IMR-90 (cell line): Measurements from ENCODE around the gene PAPPA. TPM values are rescaled to one million over a fixed set of nuclear protein-coding genes. Genes with fewer than 3 reads are reported as not detected.

Source experiments
- ATAC-seq: fragments of 200-7000 bp; cut with Tn5 transposase; 2 replicates; pipeline ENCODE4 v1.9.1; 2020; ENCODE audit warnings: low read depth, mild to moderate bottlenecking, moderate library complexity
- BruUV-seq: library from RNA; stranded (reverse); fragments of 400-500 nt; replicated peaks from 2 replicates; lab custom pipeline; 2021; lab: Mats Ljungman, UMichigan
- CTCF ChIA-PET: fragments of 300-600 bp; formaldehyde crosslinking; extraction: SDS; loops from one replicate; lab custom pipeline; 2021; ENCODE audit warnings: antibody characterized with exemption; lab: Yijun Ruan, JAX
- POLR2A ChIA-PET: fragments of 300-600 bp; sonication (Branson Sonifier 250); formaldehyde crosslinking; loops from one replicate; lab custom pipeline; 2022; ENCODE audit warnings: antibody characterized with exemption; ENCODE audit not compliant: unreplicated experiment; lab: Charles Lee
- DNase-seq: peaks from one replicate; pipeline ENCODE4 v3.0.0; 2013
- H2AFZ ChIP-seq: replicated peaks from 2 replicates; pipeline ENCODE3; 2013; ENCODE audit warnings: low read length, mild to moderate bottlenecking; ENCODE audit not compliant: poor library complexity
- H2AK5ac ChIP-seq: 2 replicates; pipeline ENCODE4 v1.6.1; 2013; ENCODE audit warnings: low read depth, low read length, inconsistent platforms
- H2AK9ac ChIP-seq: replicated peaks from 2 replicates; pipeline ENCODE3; 2013; ENCODE audit warnings: mild to moderate bottlenecking, low read depth, low read length, moderate library complexity; ENCODE audit not compliant: poor library complexity
- H2BK120ac ChIP-seq: 2 replicates; pipeline ENCODE4 v1.6.1; 2013; ENCODE audit warnings: low read depth, low read length, inconsistent platforms
- H2BK15ac ChIP-seq: 3 replicates; pipeline ENCODE4 v1.6.1; 2013; ENCODE audit warnings: low read depth, low read length, inconsistent platforms
- H2BK20ac ChIP-seq: 2 replicates; pipeline ENCODE4 v1.6.1; 2013; ENCODE audit warnings: low read depth, mild to moderate bottlenecking, inconsistent platforms, low read length, moderate library complexity
- H2BK5ac ChIP-seq: 2 replicates; pipeline ENCODE4 v1.6.1; 2013; ENCODE audit warnings: mild to moderate bottlenecking, low read depth, low read length, inconsistent platforms; ENCODE audit not compliant: poor library complexity, severe bottlenecking
- H3K14ac ChIP-seq: replicated peaks from 2 replicates; pipeline ENCODE4 v1.6.1; 2013; ENCODE audit warnings: low read depth, low read length, inconsistent platforms
- H3K18ac ChIP-seq: 2 replicates; pipeline ENCODE4 v1.6.1; 2013; ENCODE audit warnings: low read depth, low read length, control low read depth
- H3K23ac ChIP-seq: 2 replicates; pipeline ENCODE4 v1.6.1; 2013; ENCODE audit warnings: low read depth, low read length, inconsistent platforms
- H3K27ac ChIP-seq: 2 replicates; pipeline ENCODE4 v1.5.1; 2013; ENCODE audit warnings: mild to moderate bottlenecking, control low read depth, low read length; ENCODE audit not compliant: insufficient read depth
- H3K27me3 ChIP-seq: 2 replicates; pipeline ENCODE4 v1.6.1; 2013; ENCODE audit warnings: low read length; ENCODE audit not compliant: control insufficient read depth, insufficient read depth
- H3K36me3 ChIP-seq: 2 replicates; pipeline ENCODE4 v1.6.1; 2013; ENCODE audit warnings: low read length, mixed read lengths; ENCODE audit not compliant: control insufficient read depth, insufficient read depth
- H3K4ac ChIP-seq: 2 replicates; pipeline ENCODE4 v1.6.1; 2013; ENCODE audit warnings: low read depth, low read length, inconsistent platforms
- H3K4me1 ChIP-seq: 2 replicates; pipeline ENCODE4 v1.6.1; 2013; ENCODE audit warnings: low read length, mixed read lengths; ENCODE audit not compliant: control insufficient read depth, insufficient read depth
- H3K4me2 ChIP-seq: 2 replicates; pipeline ENCODE4 v1.6.1; 2013; ENCODE audit warnings: low read depth, mild to moderate bottlenecking, control low read depth, low read length, moderate library complexity
- H3K4me3 ChIP-seq: 2 replicates; pipeline ENCODE4 v1.5.1; 2013; ENCODE audit warnings: low read depth, mild to moderate bottlenecking, control low read depth, low read length, moderate library complexity; ENCODE audit not compliant: insufficient read depth
- H3K56ac ChIP-seq: 2 replicates; pipeline ENCODE4 v1.6.1; 2013; ENCODE audit warnings: low read length, inconsistent platforms; ENCODE audit not compliant: insufficient read depth; ENCODE audit errors: extremely low read depth
- H3K79me1 ChIP-seq, 2 experiments: 2 replicates each; pipeline ENCODE4 v1.6.1; 2013; ENCODE audit warnings: low read length in 2 of 2, inconsistent platforms in 1 of 2, low read depth in 1 of 2
- H3K9ac ChIP-seq: 2 replicates; pipeline ENCODE4 v1.6.1; 2013; ENCODE audit warnings: low read depth, low read length, control low read depth
- H3K9me1 ChIP-seq: 2 replicates; pipeline ENCODE4 v1.6.1; 2013; ENCODE audit warnings: low read length, inconsistent platforms; ENCODE audit not compliant: insufficient read depth
- H3K9me3 ChIP-seq: 2 replicates; pipeline ENCODE4 v1.6.1; 2013; ENCODE audit warnings: low read length; ENCODE audit not compliant: control insufficient read depth, insufficient read depth
- H4K20me1 ChIP-seq: 2 replicates; pipeline ENCODE4 v1.6.1; 2013; ENCODE audit warnings: low read length, inconsistent platforms; ENCODE audit not compliant: insufficient read depth
- H4K5ac ChIP-seq: 2 replicates; pipeline ENCODE4 v1.6.1; 2013; ENCODE audit warnings: mild to moderate bottlenecking, low read depth, low read length, control low read depth
- H4K8ac ChIP-seq, 2 experiments: 2 replicates each; pipeline ENCODE4 v1.6.1; 2013; ENCODE audit warnings: low read depth in 2 of 2, low read length in 2 of 2, control low read depth in 1 of 2, inconsistent platforms in 1 of 2
- H4K91ac ChIP-seq: 2 replicates; pipeline ENCODE4 v1.6.1; 2013; ENCODE audit warnings: low read depth, low read length, inconsistent platforms; ENCODE audit not compliant: insufficient read depth
- FOS ChIP-seq: fragments of 150-350 bp; IDR thresholded peaks from 2 replicates; pipeline ENCODE4 v1.6.1; 2016; ENCODE audit warnings: low read depth, low read length
- MXI1 ChIP-seq: IDR thresholded peaks from 2 replicates; pipeline ENCODE4 v1.6.1; 2012; ENCODE audit warnings: low read depth, mild to moderate bottlenecking, low read length, moderate library complexity, borderline replicate concordance
- SMC3 ChIP-seq: fragments of 150-350 bp; IDR thresholded peaks from 2 replicates; pipeline ENCODE4 v1.6.1; 2016; ENCODE audit warnings: low read depth, mild to moderate bottlenecking, antibody characterized with exemption, low read length, moderate library complexity
- WGBS, 2 experiments: methylation state at CpG; one replicate each; pipeline versions ENCODE4 v1.1.5 to v1.1.7; 2013; ENCODE audit warnings: missing lambda C conversion rate in 2 of 2; ENCODE audit not compliant: insufficient read length in 1 of 2; ENCODE audit errors: extremely low coverage in 2 of 2; 5-methylcytosine and 5-hydroxymethylcytosine counted together
- dilution Hi-C: fragments of 300-500 bp; cut with HindIII; formaldehyde crosslinking; loops from one replicate; pipeline ENCODE4 v1.14.3; 2018; ENCODE audit warnings: low sequenced_read_pairs; ENCODE audit not compliant: unreplicated experiment
- in situ Hi-C: fragments of 300-500 bp; cut with MboI; formaldehyde crosslinking; loops from 3 replicates; pipeline ENCODE4 v1.14.3; 2019; ENCODE audit warnings: low sequenced_read_pairs, inconsistent platforms, mixed read lengths
- intact Hi-C: fragments of 100-400 bp; cut with micrococcal nuclease; formaldehyde crosslinking; loops from 2 replicates; pipeline ENCODE4 v1.10.0; 2022
- polyA plus RNA-seq, 3 experiments: library from polyadenylated mRNA; depleted of rRNA; stranded (reverse); fragments of >200 nt; gene quantifications; 2 replicates each; pipeline ENCODE4 v1.2.3, GENCODE V29; 2012; ENCODE audit warnings: low replicate concordance in 1 of 3
- total RNA-seq: library from RNA; depleted of rRNA; stranded (reverse); fragments of >200 nt; gene quantifications from 2 replicates; pipeline ENCODE4 v1.2.3, GENCODE V29; 2012

The PAPPA gene
- total and polyA plus RNA-seq, 2 of the 4 experiments (the other 2 are of a cell fraction), result 8.3 to 12.4 TPM

DNA sequence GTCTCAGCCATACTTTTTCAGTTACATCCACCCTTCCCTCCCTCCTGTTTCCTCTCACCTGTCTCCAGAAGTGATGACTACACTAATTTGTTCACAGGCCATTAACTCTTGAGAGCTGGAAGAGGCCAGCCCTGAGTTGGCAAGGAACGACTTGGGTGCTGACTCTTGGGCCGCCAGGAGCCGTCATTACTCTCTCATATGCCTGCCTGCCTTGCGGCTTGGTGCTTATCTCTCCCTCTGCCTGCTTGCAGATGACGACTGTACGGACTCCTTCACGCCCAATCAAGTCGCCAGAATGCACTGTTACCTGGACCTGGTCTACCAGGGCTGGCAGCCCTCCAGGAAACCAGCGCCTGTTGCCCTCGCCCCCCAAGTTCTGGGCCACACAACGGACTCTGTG is 66.1 kb downstream of the PAPPA start:
- no peak overlapping the region for H3K4me2 ChIP-seq
- no TSS peak for BruUV-seq
- CTCF ChIA-PET, result no interaction called here
- H3K27ac ChIP-seq, result no peak overlapping the region
- H3K36me3 ChIP-seq, result peaks cover 54% of the 10 kb centered on the region
- no peak overlapping the region for H2AFZ ChIP-seq
- DNase-seq (no peak), ATAC-seq (no peak)
- no peaks in the 10 kb centered on the region for H3K4me1 ChIP-seq
- H3K56ac ChIP-seq, result no peak overlapping the region
- dilution Hi-C loops (no loop called here), intact Hi-C loops (no loop called here), in situ Hi-C loops (no loop called here)
- POLR2A ChIA-PET, result no interaction called here
- H2BK20ac ChIP-seq, result no peak overlapping the region
- no peak overlapping the region for H2AK5ac ChIP-seq
- no peak overlapping the region for H2BK15ac ChIP-seq
- H2BK5ac ChIP-seq, result no peak overlapping the region
- 100% methylated on average over 1 of the region's 11 CpGs; no CpG with 5 or more reads in 1 of the 2 experiments for WGBS, 2 experiments
- H4K20me1 ChIP-seq, result peaks cover 4% of the 10 kb centered on the region; the same call in 1 of the 2 replicates
- H4K91ac ChIP-seq, result no peak overlapping the region
- H3K18ac ChIP-seq, result no peak overlapping the region
- no peak overlapping the region for H4K8ac ChIP-seq
- no peaks in the 10 kb centered on the region for H3K9me3 ChIP-seq
- H3K14ac ChIP-seq, result no peak overlapping the region
- H3K23ac ChIP-seq, result no peak overlapping the region
- H3K4me3 ChIP-seq, result no peak overlapping the region
- no peak overlapping the region for H2BK120ac ChIP-seq
- TF ChIP-seq MXI1, result no peak
- TF ChIP-seq FOS, result no peak
- TF ChIP-seq SMC3, result no peak
- H3K9ac ChIP-seq, result no peak overlapping the region
- no peak overlapping the region for H2AK9ac ChIP-seq
- no peak overlapping the region for H3K4ac ChIP-seq
- peaks cover 5 to 6% of the 10 kb centered on the region in 2 experiments; a peak in 3 of 4 replicates for H3K79me1 ChIP-seq
- H3K9me1 ChIP-seq, result peaks cover 11% of the 10 kb centered on the region
- H3K27me3 ChIP-seq, result no peaks in the 10 kb centered on the region
- no peak overlapping the region for H4K5ac ChIP-seq
